ENCODE data around the gene CRELD1. TPM values are rescaled to one million over a fixed set of nuclear protein-coding genes. Genes with fewer than 3 reads are reported as not detected.

CRELD1 gene
- total RNA-seq = 21.0 and 37.3 TPM in 2 replicates

DNA sequence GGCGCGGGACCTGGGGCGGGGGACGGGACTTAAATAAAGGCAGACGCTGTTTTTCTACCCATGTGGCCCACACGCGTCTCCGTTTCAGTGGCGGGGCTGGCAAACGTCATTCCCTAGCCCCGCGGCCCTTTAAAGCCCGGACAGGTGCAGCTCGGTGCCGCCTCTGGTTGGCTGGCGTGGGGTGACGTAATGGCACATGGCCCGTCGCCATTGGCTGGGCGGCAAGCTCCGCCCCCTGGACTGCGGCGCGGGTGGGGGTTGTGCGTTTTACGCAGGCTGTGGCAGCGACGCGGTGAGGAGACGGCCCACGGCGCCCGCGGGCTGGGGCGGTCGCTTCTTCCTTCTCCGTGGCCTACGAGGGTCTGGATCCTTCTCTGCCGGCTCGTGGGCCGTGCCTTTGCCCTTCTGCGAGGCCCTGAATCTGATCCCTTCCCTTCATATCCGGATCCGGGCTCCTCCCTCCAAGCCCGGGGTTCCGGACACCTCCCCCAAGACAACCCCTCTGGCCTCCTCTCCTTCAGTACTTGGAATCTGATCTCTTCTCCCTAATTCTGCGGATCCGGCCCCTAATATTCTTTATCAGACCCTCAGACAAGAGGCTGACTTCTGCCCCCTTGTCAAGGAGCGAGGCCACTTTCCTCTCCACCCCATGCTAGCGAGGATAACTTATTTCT lies at the start of gene CRELD1:
Gene CRELD1 (plus strand): TSS at position 274 of the 674 bp plus-strand sequence. CDS start 605 bp downstream, outside the sequence.

DNA sequence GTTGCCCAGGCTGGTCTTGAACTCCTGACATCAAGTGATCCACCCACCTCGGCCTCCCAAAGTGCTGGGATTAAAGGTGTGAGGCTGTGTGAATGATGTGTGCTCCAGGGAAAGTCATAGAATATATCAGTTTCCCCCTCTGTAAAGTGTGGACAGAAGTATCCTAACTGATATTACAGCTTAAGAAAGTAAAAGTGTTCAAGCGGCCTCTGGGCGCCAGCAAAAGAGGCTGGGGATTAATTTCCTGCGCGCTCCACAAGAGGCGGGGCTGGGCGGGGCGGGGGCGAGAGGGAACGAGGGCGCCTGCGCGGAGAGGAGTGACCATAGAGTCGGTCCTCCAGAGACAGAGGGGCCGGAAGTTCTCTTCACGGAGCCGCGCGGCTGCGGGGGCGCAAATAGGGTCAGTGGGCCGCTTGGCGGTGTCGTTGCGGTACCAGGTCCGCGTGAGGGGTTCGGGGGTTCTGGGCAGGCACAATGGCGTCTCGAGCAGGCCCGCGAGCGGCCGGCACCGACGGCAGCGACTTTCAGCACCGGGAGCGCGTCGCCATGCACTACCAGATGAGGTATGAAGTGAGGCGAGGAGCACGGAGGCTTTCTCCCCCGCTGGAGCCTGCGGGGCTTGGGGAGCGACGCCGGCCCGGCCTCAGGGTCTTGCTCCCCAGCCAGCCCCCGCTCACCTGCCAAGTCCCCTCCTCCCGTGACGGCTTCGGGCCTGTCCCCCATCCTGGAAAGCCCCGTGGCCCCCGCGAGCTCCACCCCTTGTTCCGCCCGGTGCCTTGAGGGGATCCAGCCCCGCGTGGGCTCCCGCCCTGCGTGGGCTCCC lies 43.2 kb upstream of the CRELD1 start, which contains the start of gene JAGN1:
Gene JAGN1 (plus strand): TSS at position 362 of the 823 bp plus-strand sequence. CDS start 113 bp downstream, at position 475.

DNA sequence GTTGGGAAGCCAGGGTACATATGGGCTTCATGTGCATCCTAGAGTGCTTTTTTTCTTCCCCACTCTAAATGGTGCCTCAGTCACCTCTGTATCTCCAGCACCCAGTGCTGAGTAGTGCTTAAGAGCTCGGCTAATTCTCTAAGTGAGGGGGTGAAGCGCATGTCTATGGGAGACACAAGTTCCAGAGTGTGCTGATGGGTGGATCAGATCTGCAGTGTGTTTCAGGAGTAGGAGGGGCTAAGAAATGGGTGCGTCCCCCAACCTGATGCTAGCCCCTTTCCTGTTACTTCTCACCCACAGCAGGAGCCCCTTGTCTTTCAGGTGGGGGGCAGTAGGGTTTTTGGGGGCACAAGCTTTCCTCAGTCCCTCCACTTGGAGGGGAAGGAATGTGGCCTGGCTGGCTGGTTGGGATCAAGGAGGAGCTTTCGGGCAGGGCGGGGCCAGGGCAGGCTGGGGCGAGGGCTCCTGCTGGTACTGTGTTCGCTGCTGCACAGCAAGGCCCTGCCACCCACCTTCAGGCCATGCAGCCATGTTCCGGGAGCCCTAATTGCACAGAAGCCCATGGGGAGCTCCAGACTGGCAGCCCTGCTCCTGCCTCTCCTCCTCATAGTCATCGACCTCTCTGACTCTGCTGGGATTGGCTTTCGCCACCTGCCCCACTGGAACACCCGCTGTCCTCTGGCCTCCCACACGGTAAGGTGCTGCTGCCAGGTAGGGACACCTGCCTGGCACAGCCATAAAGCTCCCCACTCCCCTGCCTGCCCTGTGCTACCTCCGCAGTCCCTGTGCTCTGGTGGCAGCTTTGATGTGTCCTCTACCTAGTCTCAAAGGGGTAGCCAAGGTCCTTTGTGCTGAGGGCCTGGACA lies 31.0 kb upstream of the CRELD1 start, which contains the start of gene IL17RE:
Gene IL17RE (plus strand): TSS at position 477 of the 866 bp plus-strand sequence. CDS start 85 bp downstream, at position 562.

DNA sequence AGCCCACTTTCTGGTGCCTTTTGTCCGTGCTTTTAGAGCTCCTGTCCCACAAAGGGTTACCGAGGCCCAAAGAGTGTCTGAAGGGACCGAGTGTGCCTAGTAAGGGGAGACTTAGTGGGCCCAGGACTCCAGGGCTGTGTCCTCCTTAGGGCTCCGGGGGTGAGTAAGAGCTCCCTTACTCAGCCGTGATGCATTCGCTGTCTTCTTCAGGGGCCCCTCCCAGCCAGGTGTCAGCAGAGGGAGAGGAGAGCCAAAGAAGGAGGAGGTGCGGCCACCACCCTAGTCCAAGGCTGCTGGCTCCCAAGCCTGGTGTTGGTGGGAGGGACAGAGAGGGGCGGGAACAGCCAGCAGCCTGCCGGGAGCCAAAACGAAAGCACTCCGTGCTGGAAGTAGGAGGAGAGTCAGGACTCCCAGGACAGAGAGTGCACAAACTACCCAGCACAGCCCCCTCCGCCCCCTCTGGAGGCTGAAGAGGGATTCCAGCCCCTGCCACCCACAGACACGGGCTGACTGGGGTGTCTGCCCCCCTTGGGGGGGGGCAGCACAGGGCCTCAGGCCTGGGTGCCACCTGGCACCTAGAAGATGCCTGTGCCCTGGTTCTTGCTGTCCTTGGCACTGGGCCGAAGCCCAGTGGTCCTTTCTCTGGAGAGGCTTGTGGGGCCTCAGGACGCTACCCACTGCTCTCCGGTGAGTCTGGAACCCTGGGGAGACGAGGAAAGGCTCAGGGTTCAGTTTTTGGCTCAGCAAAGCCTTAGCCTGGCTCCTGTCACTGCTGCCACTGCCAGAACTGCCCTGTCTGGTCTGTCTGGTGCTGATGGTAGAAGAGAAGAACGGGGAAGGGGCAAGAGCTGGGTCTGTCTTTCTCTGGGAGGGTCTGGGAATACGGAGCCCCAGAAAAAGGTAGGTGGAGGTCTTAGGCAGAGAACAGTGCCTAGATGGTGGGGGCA lies 16.6 kb upstream of the CRELD1 start, which contains the start of gene IL17RC:
Gene IL17RC (plus strand): TSS at position 365 of the 947 bp plus-strand sequence. CDS start 218 bp downstream, at position 583.

DNA sequence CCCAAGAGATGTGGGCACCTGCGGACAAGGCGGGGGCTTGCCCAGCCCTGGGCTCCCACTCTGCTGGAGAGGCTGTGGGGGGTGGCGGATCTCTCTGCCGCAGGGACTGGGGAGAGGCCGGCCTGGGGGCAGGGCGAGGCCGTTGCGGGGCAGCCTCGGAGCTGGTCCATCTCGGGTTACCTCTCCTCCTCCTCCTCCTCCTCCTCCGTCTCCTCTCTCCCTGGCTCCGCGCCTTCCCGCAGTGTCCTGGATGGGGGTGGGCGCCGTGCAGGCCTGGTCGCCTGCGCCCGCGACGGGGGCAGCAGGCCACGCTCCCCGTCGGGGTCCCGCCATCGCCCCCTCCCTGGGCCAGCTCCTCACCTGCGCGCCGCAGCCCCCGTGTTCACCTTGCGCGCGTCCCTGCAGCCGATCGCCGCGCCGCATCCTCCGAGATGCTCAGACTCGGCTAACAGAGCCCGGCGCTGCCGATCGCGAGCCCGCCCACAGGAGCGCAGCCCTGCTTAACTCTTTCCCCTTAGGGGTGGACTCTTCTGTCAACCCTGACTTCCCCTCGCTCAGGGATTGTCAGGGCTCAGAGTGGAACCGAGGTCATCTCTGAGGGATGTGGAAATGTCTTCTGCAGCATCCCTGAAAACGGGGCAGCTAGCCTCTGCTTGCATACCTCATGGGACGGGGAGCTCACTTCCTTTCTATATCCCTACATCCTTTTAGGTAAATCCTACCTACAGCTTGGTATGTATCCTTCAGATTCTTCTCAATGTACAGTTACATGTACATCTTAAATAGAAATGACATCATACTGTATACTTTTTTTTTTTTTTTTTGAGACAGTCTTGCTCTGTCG lies 18.6 kb downstream of the CRELD1 start, which contains the start of gene PRRT3:
Gene PRRT3 (minus strand): TSS at position 447 of the 844 bp plus-strand sequence. CDS start 2,293 bp downstream, outside the sequence.

Other genes starting within 250 kb of the CRELD1 start
- not detected in 2 replicates for gene CPNE9, start 230.0 kb upstream of the CRELD1 start, total RNA-seq
- gene BRPF1, start 202.1 kb upstream of the CRELD1 start, total RNA-seq = 15.0 and 16.1 TPM in 2 replicates
- gene OGG1, start 183.9 kb upstream of the CRELD1 start, total RNA-seq = 26.5 and 28.7 TPM in 2 replicates
- gene CAMK1, start 163.9 kb upstream of the CRELD1 start, total RNA-seq = 24.8 and 27.4 TPM in 2 replicates
- gene TADA3, start 141.4 kb upstream of the CRELD1 start, total RNA-seq = 75.3 and 108 TPM in 2 replicates
- 175 and 268 TPM in 2 replicates for gene ARPC4, start 140.8 kb upstream of the CRELD1 start, total RNA-seq
- 3.7 and 27.9 TPM in 2 replicates for gene TTLL3, start 123.6 kb upstream of the CRELD1 start, total RNA-seq
- 49.3 and 59.6 TPM in 2 replicates for gene RPUSD3, start 89.8 kb upstream of the CRELD1 start, total RNA-seq
- gene CIDEC, start 53.6 kb upstream of the CRELD1 start, total RNA-seq = 0.13 TPM in 1 of 2 replicates, not detected in the other
- gene JAGN1, start 43.2 kb upstream of the CRELD1 start, total RNA-seq = 32.4 and 33.8 TPM in 2 replicates
- 1.1 and 4.6 TPM in 2 replicates for gene IL17RE, start 31.0 kb upstream of the CRELD1 start, total RNA-seq
- 34.7 and 59.3 TPM in 2 replicates for gene IL17RC, start 16.7 kb upstream of the CRELD1 start, total RNA-seq
- 0.98 and 6.0 TPM in 2 replicates for gene PRRT3, start 18.6 kb downstream of the CRELD1 start, total RNA-seq
- 24.0 and 28.5 TPM in 2 replicates for gene EMC3, start 53.0 kb downstream of the CRELD1 start, total RNA-seq
- gene FANCD2, start 92.6 kb downstream of the CRELD1 start, total RNA-seq = 8.9 and 33.1 TPM in 2 replicates
- gene FANCD2OS, start 174.4 kb downstream of the CRELD1 start, total RNA-seq = not detected in 2 replicates
- 113 and 149 TPM in 2 replicates for gene BRK1, start 181.8 kb downstream of the CRELD1 start, total RNA-seq
- 25.3 and 32.7 TPM in 2 replicates for gene VHL, start 207.9 kb downstream of the CRELD1 start, total RNA-seq
- 2.3 and 6.7 TPM in 2 replicates for gene IRAK2, start 231.1 kb downstream of the CRELD1 start, total RNA-seq

Data from mesangial cell (primary cell).